Glutamatergic neuron (in vitro differentiated cells): ENCODE results near the gene SMIM29. TPM values are rescaled to one million over a fixed set of nuclear protein-coding genes. Genes with fewer than 3 reads are reported as not detected.
A peak's percentile ranks its signal among the peaks of the same experiment; 100 is the strongest.
"Not testable (repeated sequence)": the region's sequence is repeated elsewhere in the genome, so short reads cannot be mapped to it uniquely, and the experiment has no call there.

Experiments used
- DNase-seq: peaks from one replicate; pipeline ENCODE4 v3.0.0; 2022
- H3K27ac Mint-ChIP-seq: one replicate; pipeline ENCODE4 v1.8.0; 2020; ENCODE audit warnings: mild to moderate bottlenecking, mixed read lengths, inconsistent platforms; ENCODE audit not compliant: unreplicated experiment
- H3K27me3 Mint-ChIP-seq: one replicate; pipeline ENCODE4 v1.8.0; 2020; ENCODE audit warnings: mild to moderate bottlenecking, moderate library complexity, mixed read lengths, inconsistent platforms; ENCODE audit not compliant: unreplicated experiment
- H3K36me3 Mint-ChIP-seq: one replicate; pipeline ENCODE4 v1.8.0; 2020; ENCODE audit warnings: mild to moderate bottlenecking, mixed read lengths, inconsistent platforms; ENCODE audit not compliant: unreplicated experiment
- H3K4me1 Mint-ChIP-seq: one replicate; pipeline ENCODE4 v1.8.0; 2020; ENCODE audit warnings: mild to moderate bottlenecking, low read depth, mixed read lengths, inconsistent platforms; ENCODE audit not compliant: unreplicated experiment
- H3K4me3 Mint-ChIP-seq: one replicate; pipeline ENCODE4 v1.8.0; 2020; ENCODE audit warnings: mild to moderate bottlenecking, mixed read lengths, inconsistent platforms; ENCODE audit not compliant: unreplicated experiment
- H3K9me3 Mint-ChIP-seq: one replicate; pipeline ENCODE4 v1.8.0; 2020; ENCODE audit warnings: mild to moderate bottlenecking, moderate library complexity, mixed read lengths, inconsistent platforms; ENCODE audit not compliant: unreplicated experiment
- CTCF ChIP-seq: fragments of 200-600 bp; sonication (generic); IDR thresholded peaks from one replicate; pipeline ENCODE4 v1.5.0; 2021; ENCODE audit not compliant: partially characterized antibody, unreplicated experiment
- total RNA-seq: library from RNA; stranded (reverse); fragmentation: NEBNext Ultra II Directional; extraction: Animal tissue kit (Norgen Biotek cat#: 25700); gene quantifications from one replicate; pipeline ENCODE4 v1.2.1, GENCODE V29; 2021; ENCODE audit not compliant: unreplicated experiment

Gene SMIM29
- total RNA-seq, 1 donor from 2014 or later, result 54.7 TPM

- Mint-ChIP-seq H3K27me3 (no peaks in the 10 kb centered on the region), H3K36me3 (peaks cover 12% of the 10 kb centered on the region), H3K4me1 (no peaks in the 10 kb centered on the region), H3K4me3 (no peak overlapping the region), H3K9me3 (peaks cover 7% of the 10 kb centered on the region), H3K27ac (no peak overlapping the region)
- TF ChIP-seq CTCF, result no peak
- DNase-seq, result no peak
Observed at GRCh38 chr6:34267746-34268145, 18.9 kb upstream of the SMIM29 start.

GRCh38 chr6:34263484-34263883 lies 14.7 kb upstream of the SMIM29 start:
- not testable (repeated sequence) for H3K9me3 Mint-ChIP-seq, H3K4me1 Mint-ChIP-seq, H3K4me3 Mint-ChIP-seq, H3K27ac Mint-ChIP-seq, DNase-seq, H3K27me3 Mint-ChIP-seq
- H3K36me3 Mint-ChIP-seq, result peaks cover 29% of the 10 kb centered on the region

GRCh38 chr6:34260576-34261267 lies 11.9 kb upstream of the SMIM29 start:
- H3K27ac Mint-ChIP-seq, result no peak overlapping the region
- H3K36me3 Mint-ChIP-seq, result peaks cover 28% of the 10 kb centered on the region
- no peaks in the 10 kb centered on the region for H3K4me1 Mint-ChIP-seq
- DNase-seq, result no peak
- H3K9me3 Mint-ChIP-seq, result peaks cover 9% of the 10 kb centered on the region
- no peak overlapping the region for H3K4me3 Mint-ChIP-seq
- no peak for TF ChIP-seq CTCF
- H3K27me3 Mint-ChIP-seq, result peaks cover 4% of the 10 kb centered on the region

GRCh38 chr6:34259529-34260069 lies 10.8 kb upstream of the SMIM29 start:
- no peak for DNase-seq
- no peak for TF ChIP-seq CTCF
- H3K27me3 Mint-ChIP-seq, result peaks cover 4% of the 10 kb centered on the region
- no peak overlapping the region for H3K4me3 Mint-ChIP-seq
- no peak overlapping the region for H3K27ac Mint-ChIP-seq
- H3K4me1 Mint-ChIP-seq, result no peaks in the 10 kb centered on the region
- peaks cover 5% of the 10 kb centered on the region for H3K9me3 Mint-ChIP-seq
- peaks cover 20% of the 10 kb centered on the region for H3K36me3 Mint-ChIP-seq

- not testable (repeated sequence) for H3K27me3 Mint-ChIP-seq, H3K36me3 Mint-ChIP-seq, DNase-seq, H3K4me3 Mint-ChIP-seq, H3K27ac Mint-ChIP-seq, H3K9me3 Mint-ChIP-seq, H3K4me1 Mint-ChIP-seq
Observed at GRCh38 chr6:34252395-34252794, 3.6 kb upstream of the SMIM29 start.

- no peak for DNase-seq
- peak overlapping the region; percentile 83 for H3K27ac Mint-ChIP-seq
- no peak for TF ChIP-seq CTCF
- H3K36me3 Mint-ChIP-seq, result no peaks in the 10 kb centered on the region
- peaks cover 11% of the 10 kb centered on the region for H3K27me3 Mint-ChIP-seq
- H3K4me3 Mint-ChIP-seq, result peak overlapping the region; percentile 78
- H3K9me3 Mint-ChIP-seq, result peaks cover 12% of the 10 kb centered on the region
- H3K4me1 Mint-ChIP-seq, result peaks cover 14% of the 10 kb centered on the region
Observed at GRCh38 chr6:34249469-34250261, 859 bp upstream of the SMIM29 start.
